Stimulated activated naive B cell treated with anti-CD40 and anti-IgM and Interleukin-4, amounts not matched to agents 10 μg/mL and 1 μg/mL and 100 μg/mL, for 72 hours (primary cell): Measurements from ENCODE around the gene PPY.

ENCODE experiments used
- ATAC-seq, 2 donors: fragments of 150-1000 bp; cut with Tn5 transposase; replicated peaks; 2 replicates each; pipeline ENCODE4 v1.10.0; 2021; ENCODE audit warnings: moderate library complexity in 1 of 2
- DNase-seq: peaks from one replicate; pipeline ENCODE4 v3.0.0; 2021
- H3K27ac Mint-ChIP-seq: one replicate; pipeline ENCODE4 v1.8.0; 2022; ENCODE audit warnings: mild to moderate bottlenecking, mixed read lengths
- H3K27me3 Mint-ChIP-seq, 2 donors: one replicate each; pipeline ENCODE4 v1.8.0; 2022; ENCODE audit warnings: mixed read lengths in 2 of 2
- H3K36me3 Mint-ChIP-seq, 2 donors: one replicate each; pipeline ENCODE4 v1.8.0; 2022; ENCODE audit warnings: mixed read lengths in 2 of 2, mild to moderate bottlenecking in 1 of 2
- H3K4me1 Mint-ChIP-seq, 2 donors: one replicate each; pipeline ENCODE4 v1.8.0; 2022; ENCODE audit warnings: mixed read lengths in 2 of 2, mild to moderate bottlenecking in 1 of 2
- H3K4me3 Mint-ChIP-seq, 2 donors: one replicate each; pipeline ENCODE4 v1.8.0; 2022; ENCODE audit warnings: mild to moderate bottlenecking in 2 of 2, mixed read lengths in 2 of 2, moderate library complexity in 1 of 2
- H3K9me3 Mint-ChIP-seq, 2 donors: one replicate each; pipeline ENCODE4 v1.8.0; 2022; ENCODE audit warnings: mixed read lengths in 2 of 2, mild to moderate bottlenecking in 1 of 2

The PPY gene

DNA sequence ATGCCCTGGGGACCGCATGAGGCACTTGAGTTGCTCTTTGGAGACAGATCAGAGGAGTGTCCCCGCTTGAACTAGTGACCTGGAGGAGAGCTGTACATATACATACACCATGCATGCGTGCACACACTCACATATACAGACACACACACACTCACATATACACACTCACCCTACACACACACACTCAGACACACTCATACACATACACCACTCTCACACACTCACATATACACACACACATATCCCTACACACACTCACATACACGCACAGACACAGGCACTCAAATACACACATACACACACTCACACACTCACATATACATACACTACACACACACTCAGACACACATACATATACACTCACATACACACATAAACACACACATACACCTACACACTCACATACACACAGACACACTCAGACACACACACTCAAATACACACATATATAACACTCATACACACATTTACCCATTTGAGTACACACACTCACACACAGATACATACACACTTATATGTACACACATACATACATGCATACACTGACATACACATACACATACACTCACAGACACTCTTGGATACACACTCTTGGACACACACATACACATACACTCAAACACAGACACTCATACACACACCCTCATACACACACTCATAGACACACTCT is 29.5 kb downstream of the PPY start:
- Mint-ChIP-seq H3K27me3 (peaks cover 0 to 6% of the 10 kb centered on the region in 2 donors), H3K4me3 (no peak overlapping the region), H3K4me1 (peaks cover 7 to 12% of the 10 kb centered on the region in 2 donors), H3K9me3 (peaks cover 2 to 4% of the 10 kb centered on the region in 2 donors), H3K27ac (no peak overlapping the region), H3K36me3 (peaks cover 0 to 2% of the 10 kb centered on the region in 2 donors)
- DNase-seq: no peak
- no peak for ATAC-seq

DNA sequence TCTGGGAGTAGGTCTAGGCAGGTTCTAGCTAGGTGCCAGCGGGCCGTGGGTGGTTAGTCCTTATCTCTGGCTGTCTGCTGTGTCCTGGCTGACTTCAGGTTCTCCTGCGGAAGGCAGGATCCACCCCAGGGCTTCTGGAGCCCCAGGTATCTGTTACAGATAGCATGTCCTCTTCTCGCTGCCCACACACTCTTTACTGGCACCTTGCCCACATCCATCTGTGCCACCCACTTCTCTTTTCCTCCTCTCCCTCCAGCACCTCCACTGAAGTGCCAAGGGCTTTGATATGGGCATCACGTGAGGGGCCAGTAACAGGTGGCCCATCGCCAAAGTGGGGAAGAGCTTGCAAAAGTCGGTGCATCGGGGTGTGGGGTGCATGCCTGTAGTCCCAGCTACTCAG is 30.4 kb downstream of the PPY start:
- ATAC-seq (no peak), DNase-seq (no peak)
- H3K9me3 Mint-ChIP-seq: peaks cover 2 to 4% of the 10 kb centered on the region in 2 donors
- peaks cover 0 to 2% of the 10 kb centered on the region in 2 donors for H3K36me3 Mint-ChIP-seq
- no peak overlapping the region for H3K4me3 Mint-ChIP-seq
- H3K4me1 Mint-ChIP-seq: peaks cover 6 to 12% of the 10 kb centered on the region in 2 donors
- H3K27ac Mint-ChIP-seq: no peak overlapping the region
- H3K27me3 Mint-ChIP-seq: peaks cover under 1 to 15% of the 10 kb centered on the region in 2 donors

DNA sequence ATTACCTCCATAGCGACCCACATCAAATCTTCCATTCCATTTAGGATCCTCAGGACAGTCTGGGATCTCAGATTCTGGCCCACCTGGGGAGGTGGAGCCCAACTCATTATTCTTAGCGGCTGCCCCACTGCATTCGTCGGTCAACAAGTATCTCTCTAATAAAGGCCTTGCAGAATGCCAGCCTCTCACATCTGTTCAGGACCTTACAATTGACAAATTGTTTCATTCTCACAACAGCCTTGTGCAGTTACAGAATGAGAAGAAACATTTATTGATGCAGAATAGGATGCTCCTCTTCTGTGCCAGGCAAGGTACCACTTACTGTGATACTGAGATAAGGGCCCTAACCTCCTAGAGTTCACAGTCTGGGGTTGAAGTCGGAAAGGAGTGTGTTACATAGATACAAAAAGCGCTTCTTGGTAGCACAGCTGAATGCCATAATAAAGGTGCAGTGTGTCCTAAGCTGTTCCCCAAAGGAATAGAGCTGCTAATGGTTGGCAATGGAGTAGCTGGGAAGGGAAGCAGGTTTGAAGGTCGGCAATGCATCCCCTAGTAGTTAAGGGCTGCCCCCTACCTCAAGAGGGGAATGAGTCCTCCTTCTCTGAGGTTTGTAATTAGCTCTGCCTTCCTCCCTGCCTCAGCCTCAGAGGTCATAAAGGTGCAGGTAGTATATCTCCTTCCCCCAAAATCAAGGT is 32.6 kb downstream of the PPY start:
- Mint-ChIP-seq H3K27me3 (peaks cover 15 to 36% of the 10 kb centered on the region in 2 donors), H3K27ac (no peak overlapping the region), H3K4me1 (peaks cover 7 to 22% of the 10 kb centered on the region in 2 donors), H3K9me3 (no peaks in the 10 kb centered on the region), H3K4me3 (no peak overlapping the region), H3K36me3 (no peaks in the 10 kb centered on the region)
- DNase-seq (no peak), ATAC-seq (no peak)

DNA sequence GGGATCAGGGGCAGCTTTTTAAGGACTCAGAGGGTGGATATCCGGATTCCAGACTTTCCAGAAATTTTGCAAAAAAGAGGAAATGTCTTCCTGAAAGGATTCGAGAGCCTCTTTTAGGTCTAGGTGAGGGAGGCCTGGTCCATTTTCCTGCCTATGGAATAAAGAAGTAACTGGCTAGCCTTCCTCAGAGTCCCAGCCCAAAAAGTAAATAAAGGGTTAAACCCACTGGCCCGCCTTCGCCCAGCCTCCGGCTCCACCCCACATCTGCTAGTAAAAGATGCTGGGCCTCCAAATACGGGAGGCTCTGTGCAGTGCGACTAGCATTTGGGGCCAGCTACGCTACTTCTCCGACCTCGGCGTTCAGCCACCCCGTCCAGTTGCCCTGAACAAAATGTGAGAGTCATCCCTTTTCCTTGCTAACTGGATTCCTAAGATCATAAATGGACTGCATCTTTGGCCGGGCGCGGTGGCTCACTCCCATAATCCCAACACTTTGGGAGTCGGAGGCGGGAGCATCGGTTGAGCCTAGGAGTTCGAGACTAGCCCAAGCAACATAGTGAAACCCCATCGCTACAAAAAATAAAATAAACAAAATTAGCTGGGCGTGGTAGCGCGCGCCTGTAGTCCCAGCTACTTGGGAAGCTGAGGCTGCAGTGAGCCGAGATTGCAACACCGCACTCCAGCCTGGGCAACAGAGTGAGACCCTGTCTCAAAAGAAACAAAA is 34.1 kb downstream of the PPY start:
- H3K27me3 Mint-ChIP-seq: peaks cover 29 to 51% of the 10 kb centered on the region in 2 donors
- H3K4me1 Mint-ChIP-seq: peaks cover 7 to 22% of the 10 kb centered on the region in 2 donors
- H3K27ac Mint-ChIP-seq: no peak overlapping the region
- no peaks in the 10 kb centered on the region for H3K9me3 Mint-ChIP-seq
- DNase-seq: no peak
- no peaks in the 10 kb centered on the region for H3K36me3 Mint-ChIP-seq
- ATAC-seq: peak; percentile 70 to 74
- H3K4me3 Mint-ChIP-seq: peak overlapping the region in 1 of 2 donors; percentile 80

DNA sequence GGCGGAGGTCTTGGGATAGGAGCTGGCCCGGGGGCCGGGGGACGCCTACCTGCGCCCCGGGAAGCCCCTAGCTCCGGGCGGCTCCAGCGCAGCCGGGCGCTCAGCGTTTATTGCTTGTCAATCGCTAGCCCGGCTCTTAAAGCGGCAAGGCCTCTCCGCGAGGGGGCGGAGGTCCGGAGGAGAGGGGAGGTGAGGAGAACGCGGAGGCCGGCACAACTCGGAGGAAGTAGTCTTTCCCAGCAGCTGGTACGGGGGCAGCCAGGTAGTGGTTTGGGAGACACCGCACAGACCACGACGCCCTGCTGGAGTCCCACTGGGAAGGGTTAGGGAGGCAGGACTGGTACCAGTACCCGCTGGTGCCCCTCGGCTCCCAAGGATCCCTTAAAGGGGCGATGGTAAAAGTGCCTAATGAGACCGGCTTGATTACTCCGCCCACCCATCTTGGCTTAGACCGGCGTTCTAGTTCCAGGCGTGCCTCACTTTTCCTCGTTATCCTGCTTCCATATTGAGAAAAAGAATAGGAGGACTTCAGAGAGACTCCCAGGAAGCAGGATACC is 34.8 kb downstream of the PPY start, which contains the start of gene MPP2:
Gene MPP2 (minus strand): TSS at position 112 of the 557 bp plus-strand sequence. CDS start 3,076 bp downstream, outside the sequence.
- Mint-ChIP-seq H3K9me3 (no peaks in the 10 kb centered on the region), H3K27ac (peak within 1 kb of the TSS; percentile 65), H3K4me1 (peaks cover 7 to 22% of the 10 kb centered on the region in 2 donors), H3K27me3 (peaks cover 31 to 57% of the 10 kb centered on the region in 2 donors), H3K36me3 (no peaks in the 10 kb centered on the region), H3K4me3 (peak within 1 kb of the TSS; percentile 76 to 80)
- ATAC-seq: peak; percentile 63 to 67
- DNase-seq: peak; percentile 32

DNA sequence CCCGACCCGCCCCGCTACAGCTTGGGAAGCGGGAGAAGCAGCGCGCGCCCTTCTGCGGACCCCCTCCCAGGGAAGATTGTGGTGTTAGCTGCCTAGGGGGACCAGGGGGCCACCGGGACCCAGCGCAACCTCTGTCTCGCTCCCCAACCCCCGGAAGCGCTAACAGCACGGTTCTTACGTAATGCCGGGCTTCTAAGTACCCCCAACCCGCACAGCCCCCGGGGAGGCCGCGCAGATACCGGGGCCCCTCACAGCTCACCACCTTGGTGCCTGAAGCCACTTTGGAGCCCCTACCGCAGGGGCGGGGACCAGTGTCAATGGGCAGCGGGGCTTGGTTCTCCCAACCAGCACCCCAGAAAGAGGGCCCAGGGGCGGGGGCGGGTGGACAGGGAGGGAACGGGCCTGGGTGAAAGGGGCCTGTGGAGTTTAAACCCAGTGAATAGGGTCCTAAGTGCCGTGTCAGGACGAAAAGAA is 35.3 kb downstream of the PPY start:
- peaks cover 34 to 61% of the 10 kb centered on the region in 2 donors for H3K27me3 Mint-ChIP-seq
- no peak overlapping the region for H3K27ac Mint-ChIP-seq
- H3K4me3 Mint-ChIP-seq: peak overlapping the region; percentile 76 to 80
- ATAC-seq: no peak
- no peaks in the 10 kb centered on the region for H3K9me3 Mint-ChIP-seq
- H3K36me3 Mint-ChIP-seq: no peaks in the 10 kb centered on the region
- peaks cover 7 to 22% of the 10 kb centered on the region in 2 donors for H3K4me1 Mint-ChIP-seq
- no peak for DNase-seq

DNA sequence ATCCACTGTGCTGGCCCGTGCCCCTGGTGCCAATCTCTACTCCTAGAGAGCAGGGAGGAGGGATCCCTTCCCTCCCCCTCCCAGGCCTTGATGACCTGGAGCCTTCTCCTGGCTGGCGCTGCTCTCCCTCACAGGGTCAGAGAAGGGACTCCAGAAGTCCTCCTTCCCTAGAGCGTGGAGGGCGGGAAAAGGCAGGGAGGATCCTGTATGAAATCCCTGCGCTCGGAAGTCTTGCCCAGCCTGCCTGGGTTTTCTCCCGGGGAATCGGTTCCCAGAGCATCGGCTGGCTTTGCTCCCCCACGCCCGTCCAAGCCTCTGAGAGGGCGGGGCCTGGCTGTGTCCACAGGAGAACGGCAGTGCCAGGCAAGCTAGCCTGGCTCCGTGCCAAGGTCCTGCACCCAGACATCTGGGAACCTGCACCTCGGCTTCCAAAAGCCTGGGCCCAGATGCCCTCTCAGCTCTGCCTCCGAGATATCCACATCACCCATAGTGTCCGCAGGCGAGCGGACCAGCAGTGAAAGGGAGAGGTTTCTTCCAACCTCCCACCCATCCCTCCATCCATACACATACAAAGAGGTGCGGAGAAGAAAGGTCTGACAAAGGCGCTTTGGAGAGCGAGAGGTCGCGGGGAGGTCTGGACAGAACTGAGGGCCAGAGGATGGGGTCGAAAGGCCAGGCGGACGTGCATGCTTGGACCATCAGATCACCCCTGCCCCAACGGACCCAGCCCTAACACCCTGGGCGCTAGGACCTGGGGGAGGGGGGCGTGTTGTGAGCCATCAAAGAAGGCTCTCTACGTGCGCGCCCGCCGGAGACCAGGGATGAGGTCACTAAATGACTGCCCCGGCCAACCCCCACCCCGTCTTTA is 36.1 kb downstream of the PPY start:
- DNase-seq (no peak), ATAC-seq (no peak)
- H3K27ac Mint-ChIP-seq: peak overlapping the region; percentile 65
- H3K4me3 Mint-ChIP-seq: peak overlapping the region; percentile 76 to 80
- H3K27me3 Mint-ChIP-seq: peaks cover 41 to 69% of the 10 kb centered on the region in 2 donors
- no peaks in the 10 kb centered on the region for H3K9me3 Mint-ChIP-seq
- no peaks in the 10 kb centered on the region for H3K36me3 Mint-ChIP-seq
- peaks cover 9 to 24% of the 10 kb centered on the region in 2 donors for H3K4me1 Mint-ChIP-seq

DNA sequence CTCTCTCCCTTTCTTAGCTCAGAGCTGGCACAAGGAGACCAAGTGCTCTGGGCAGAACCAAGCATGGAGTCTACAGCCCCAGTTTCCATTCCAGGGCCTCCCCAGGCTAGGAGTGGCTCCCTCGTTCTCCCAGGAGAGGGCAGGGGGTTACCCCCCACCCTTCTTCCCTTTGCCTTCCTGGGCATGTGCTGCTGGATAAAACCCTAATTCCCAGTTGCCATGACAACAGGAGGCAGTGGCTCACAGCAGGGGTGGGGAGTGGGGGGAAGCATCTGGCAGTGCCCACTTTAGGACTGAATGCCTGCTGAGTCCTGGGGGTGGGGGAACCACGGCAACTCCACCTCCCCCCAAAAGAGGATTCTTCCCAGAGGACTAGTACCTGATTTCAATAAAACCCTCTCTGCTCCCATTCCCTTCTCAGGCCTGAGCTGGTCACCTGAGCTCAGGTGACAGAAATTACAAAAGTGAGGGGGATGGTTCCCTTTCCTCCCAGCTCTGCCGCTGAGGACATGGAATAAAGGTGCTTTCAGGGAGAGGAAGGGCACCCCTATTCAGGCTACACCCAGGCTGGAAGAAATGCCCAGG is 36.8 kb downstream of the PPY start:
- DNase-seq (no peak), ATAC-seq (no peak)
- no peaks in the 10 kb centered on the region for H3K9me3 Mint-ChIP-seq
- peaks cover 48 to 76% of the 10 kb centered on the region in 2 donors for H3K27me3 Mint-ChIP-seq
- peaks cover 14 to 31% of the 10 kb centered on the region in 2 donors for H3K4me1 Mint-ChIP-seq
- H3K36me3 Mint-ChIP-seq: no peaks in the 10 kb centered on the region
- H3K4me3 Mint-ChIP-seq: no peak overlapping the region
- no peak overlapping the region for H3K27ac Mint-ChIP-seq

DNA sequence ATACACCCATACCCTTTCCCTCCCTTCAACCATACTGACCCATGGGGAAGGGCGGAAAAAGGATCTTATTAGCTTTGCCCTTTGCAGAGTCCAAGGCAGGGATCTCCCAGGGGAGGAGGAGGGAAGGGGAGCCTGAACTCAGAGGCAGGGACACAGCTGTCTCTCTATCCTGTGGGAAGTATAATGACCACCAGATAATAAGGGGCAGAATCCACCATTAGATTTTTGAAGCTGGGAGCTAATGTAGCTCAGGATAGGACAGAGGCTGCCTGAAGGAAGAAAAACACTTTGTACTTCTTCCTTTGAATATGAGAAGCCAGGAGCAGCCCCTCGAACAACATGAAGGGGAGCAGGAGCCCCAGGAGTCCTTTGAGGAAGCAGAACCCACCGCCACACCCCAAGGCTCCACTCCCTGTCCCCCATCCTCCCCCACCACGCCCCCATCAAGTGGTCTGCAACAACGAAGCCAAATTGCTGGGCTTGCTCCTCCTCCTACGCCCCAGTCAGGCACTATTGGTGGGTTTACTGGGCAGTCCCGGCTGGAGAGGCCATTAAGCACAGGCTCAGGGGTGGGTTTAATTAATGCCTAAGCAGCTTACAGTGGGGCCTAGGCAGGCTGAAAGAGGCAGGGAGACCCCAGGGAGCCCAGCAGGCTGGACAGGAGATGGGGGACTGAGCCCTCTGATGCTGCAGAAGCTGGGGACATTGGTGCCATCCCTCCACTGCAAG is 40.3 kb downstream of the PPY start:
- H3K27ac Mint-ChIP-seq: no peak overlapping the region
- H3K4me1 Mint-ChIP-seq: peaks cover 19 to 35% of the 10 kb centered on the region in 2 donors
- ATAC-seq (no peak), DNase-seq (no peak)
- peaks cover 0 to 1% of the 10 kb centered on the region in 2 donors for H3K36me3 Mint-ChIP-seq
- H3K4me3 Mint-ChIP-seq: no peak overlapping the region
- H3K9me3 Mint-ChIP-seq: no peaks in the 10 kb centered on the region
- peaks cover 75 to 91% of the 10 kb centered on the region in 2 donors for H3K27me3 Mint-ChIP-seq

DNA sequence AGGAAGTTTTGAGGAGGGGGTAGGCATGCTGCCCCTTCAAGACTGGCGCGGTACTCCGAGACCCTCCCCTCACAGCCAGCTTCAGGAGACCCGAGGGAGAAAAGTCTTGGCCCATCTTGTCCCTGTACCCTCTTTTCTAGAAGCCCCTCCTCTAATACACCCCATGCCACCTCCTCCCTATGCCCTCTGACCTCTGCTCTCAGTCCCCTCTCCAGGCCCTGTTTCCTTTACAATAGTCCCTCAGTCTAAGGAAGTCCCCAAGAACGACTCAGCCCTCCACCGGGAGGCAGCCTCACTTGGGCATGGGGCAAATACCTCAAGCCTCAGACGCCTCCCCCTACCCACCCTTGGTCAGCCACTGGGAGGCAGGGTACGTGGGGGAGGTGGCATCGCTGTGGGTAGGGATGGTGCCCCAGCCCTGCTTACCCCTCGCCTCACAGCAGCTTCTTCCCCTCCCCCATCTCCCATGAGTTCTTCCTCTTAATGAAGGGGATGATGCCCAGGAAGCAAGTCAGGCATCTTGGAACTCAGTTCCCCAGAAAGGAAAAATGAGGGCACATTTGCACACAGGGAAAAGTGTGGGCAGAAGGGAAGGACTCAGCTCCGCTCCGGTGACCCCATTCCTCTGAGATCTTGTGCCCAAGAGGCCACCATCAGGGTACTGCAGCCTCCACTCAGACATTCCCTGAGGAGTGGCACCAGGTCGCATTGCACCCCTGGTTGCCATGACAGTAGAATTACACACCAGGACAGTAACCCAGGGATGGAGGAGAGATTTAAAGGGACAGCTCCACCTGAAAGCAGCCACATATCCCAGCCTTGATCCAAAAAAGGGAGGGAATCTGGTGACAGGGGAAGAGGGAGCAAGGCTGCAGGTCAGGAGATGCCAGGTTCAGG is 41.2 kb downstream of the PPY start:
- DNase-seq (no peak), ATAC-seq (no peak)
- Mint-ChIP-seq H3K27ac (no peak overlapping the region), H3K36me3 (peaks cover 0 to 1% of the 10 kb centered on the region in 2 donors), H3K4me3 (peak overlapping the region; percentile 75 to 77), H3K4me1 (peaks cover 14 to 26% of the 10 kb centered on the region in 2 donors), H3K27me3 (peaks cover 76 to 91% of the 10 kb centered on the region in 2 donors), H3K9me3 (no peaks in the 10 kb centered on the region)

DNA sequence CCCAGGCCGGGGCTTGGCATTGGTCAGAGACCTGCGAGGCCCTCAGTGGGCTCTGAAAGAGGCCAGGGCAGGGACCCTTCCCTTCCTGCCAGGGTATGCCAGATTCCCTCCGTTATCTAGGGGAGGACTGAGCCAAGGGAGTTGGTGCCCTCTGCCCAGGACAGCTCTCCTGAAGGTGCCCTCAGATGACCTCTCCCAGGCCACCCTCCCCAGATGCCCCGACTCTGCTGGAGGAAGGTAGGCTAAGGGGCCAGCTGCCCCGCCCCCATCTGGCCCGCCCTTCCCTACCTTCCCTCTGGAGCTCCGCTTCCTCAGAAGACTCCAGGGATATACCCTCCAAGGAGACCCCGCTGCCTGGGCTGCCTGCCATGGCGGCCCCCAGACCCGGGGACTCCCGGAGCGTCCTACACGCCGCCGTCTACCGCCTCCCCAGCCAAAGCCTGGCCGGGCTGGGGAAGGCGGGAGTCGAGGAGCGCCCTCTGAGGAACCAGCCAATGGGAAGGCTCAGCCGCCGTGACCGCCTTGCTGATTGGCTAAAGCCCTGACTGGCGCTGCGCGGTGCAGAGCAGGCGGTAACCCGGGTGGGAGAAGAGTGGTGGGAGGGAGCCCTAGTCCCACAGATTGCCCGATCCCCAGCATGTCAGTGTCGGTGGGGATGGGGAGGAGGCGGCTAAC is 42.0 kb downstream of the PPY start:
- Mint-ChIP-seq H3K9me3 (no peaks in the 10 kb centered on the region), H3K27me3 (peaks cover 77 to 89% of the 10 kb centered on the region in 2 donors), H3K4me3 (peak overlapping the region; percentile 75 to 77), H3K27ac (peak overlapping the region; percentile 22), H3K36me3 (peaks cover 0 to 1% of the 10 kb centered on the region in 2 donors), H3K4me1 (peaks cover 14 to 21% of the 10 kb centered on the region in 2 donors)
- DNase-seq (peak; percentile 64), ATAC-seq (peak; percentile 97 to 98)
